Pancreas (tissue), 10 donors: ENCODE results near the gene TBC1D14. TPM values are rescaled to one million over a fixed set of nuclear protein-coding genes. Genes with fewer than 3 reads are reported as not detected.

ENCODE experiments used
- ATAC-seq, 4 donors: fragments of 200-7000 bp; cut with Tn5 transposase; one replicate each; pipeline versions ENCODE4 v1.8.0 to v1.9.1; 2020; ENCODE audit warnings: mild to moderate bottlenecking in 4 of 4, moderate library complexity in 4 of 4
- DNase-seq, 6 donors: peaks; one replicate each; pipeline ENCODE4 v3.0.0-alpha.2; 2020
- FAIRE-seq: peaks from 2 replicates; lab custom pipeline; 2012; peaks lifted over from hg19 to GRCh38; lab: Jason Lieb, UNC
- H3K27ac ChIP-seq, 4 donors: fragments of 200-600 bp; sonication (generic); 1 replicate in 3 of 4; 2 replicates in 1 of 4; pipeline versions ENCODE4 v1.5.0 to v1.8.0; 2020
- H3K27me3 ChIP-seq, 4 donors: fragments of 200-600 bp; one replicate each; pipeline ENCODE4 v1.8.0; 2021
- H3K36me3 ChIP-seq, 3 donors: fragments of 200-600 bp; sonication (generic) in 1 of 3; one replicate each; pipeline versions ENCODE4 v1.5.0 to v1.8.0; 2020 to 2021
- H3K4me1 ChIP-seq, 3 donors: fragments of 200-600 bp; one replicate each; pipeline ENCODE4 v1.8.0; 2021
- H3K4me3 ChIP-seq, 4 donors: fragments of 200-600 bp; sonication (generic) in 2 of 4; one replicate each; pipeline versions ENCODE4 v1.5.0 to v1.8.0; 2020 to 2021
- H3K9me3 ChIP-seq, 4 donors: fragments of 200-600 bp; one replicate each; pipeline ENCODE4 v1.8.0; 2021
- CTCF ChIP-seq, 4 donors: fragments of 200-600 bp; sonication (generic) in 3 of 4; IDR thresholded peaks; one replicate each; pipeline versions ENCODE4 v1.5.0 to v1.8.0; 2021; ENCODE audit warnings: antibody characterized with exemption in 4 of 4
- WGBS, 2 donors: extraction: QIAGEN DNeasy Blood & Tissue Kit; methylation state at CpG; one replicate each; pipeline ENCODE4 v1.1.7; 2013; 5-methylcytosine and 5-hydroxymethylcytosine counted together
- intact Hi-C, 3 donors: fragments of 100-400 bp; cut with DNase I; formaldehyde crosslinking; loops; one replicate each; pipeline versions ENCODE4 v1.11.1 to v1.14.2; 2022
- polyA plus RNA-seq, 2 donors: library from polyadenylated mRNA; stranded (reverse); fragments of 200-250 nt; gene quantifications; one replicate each; pipeline ENCODE4 v1.2.3, GENCODE V29; 2013
- total RNA-seq, 6 donors: library from RNA; stranded (reverse); fragmentation: NEBNext Ultra II Directional in 4 of 6; extraction: Animal tissue kit (Norgen Biotek cat#: 25700) in 4 of 6; gene quantifications; one replicate each; pipeline versions ENCODE4 v1.2.1 to v1.2.4, GENCODE V29; 2021 to 2023
- donor health status: healthy with polysubstance abuse.
- donor health status: DM: no; HTN: no; CAD: no; lungs with moderate emphysema.
- donor health status: DM: no; HTN: no; CAD: no.
- donor health status: control.
- donor health status: control.
- donor health status: Bipolar disorder and iron deficiency.
- donor health status: DM: yes; HTN: yes; CAD: no.
- donor health status: DM: no; HTN: no; CAD: no.
- donor health status: DM: no; HTN: no; CAD: no.
- donor health status: DM: yes; HTN: yes; CAD: no.

The TBC1D14 gene
- total and polyA plus RNA-seq, 8 donors = 8.9 to 23.9 (median 14.8) TPM

GRCh38 chr4:6937201-6937600 is 27.6 kb downstream of the TBC1D14 start:
- WGBS, 2 donors = 88 to 96% methylated on average over 6 of the region's 6 CpGs
- no peak for TF ChIP-seq CTCF (IDR thresholded peaks at IDR 0.05)
- ATAC-seq (no peak), DNase-seq (no peak), FAIRE-seq (no peak)
- Histone ChIP-seq H3K36me3 (no peaks in the 10 kb centered on the region), H3K4me1 (no peaks in the 10 kb centered on the region), H3K9me3 (no peaks in the 10 kb centered on the region), H3K27me3 (no peaks in the 10 kb centered on the region), H3K4me3 (no peak overlapping the region), H3K27ac (no peak overlapping the region)
- intact Hi-C loops = no loop called here

- H3K9me3 ChIP-seq = no peaks in the 10 kb centered on the region
- peak in 1 of 6 donors; percentile 48 for DNase-seq
- 74 to 80% methylated on average over 16 to 17 of the region's 17 CpGs for WGBS, 2 donors
- no peak for TF ChIP-seq CTCF (IDR thresholded peaks at IDR 0.05)
- H3K27ac ChIP-seq = no peak overlapping the region
- H3K36me3 ChIP-seq = no peaks in the 10 kb centered on the region
- no peak for FAIRE-seq
- intact Hi-C loops = no loop called here
- ATAC-seq = no peak
- no peaks in the 10 kb centered on the region for H3K27me3 ChIP-seq
- no peak overlapping the region for H3K4me3 ChIP-seq
- H3K4me1 ChIP-seq = no peaks in the 10 kb centered on the region
Observed at GRCh38 chr4:6937754-6938153, 28.1 kb downstream of the TBC1D14 start.

GRCh38 chr4:6938237-6938636 is 28.6 kb downstream of the TBC1D14 start:
- FAIRE-seq (no peak), DNase-seq (peak in 1 of 6 donors; percentile 56), ATAC-seq (peak in 3 of 4 donors; percentile 9 to 59 (median 58))
- Histone ChIP-seq H3K27ac (no peak overlapping the region), H3K9me3 (no peaks in the 10 kb centered on the region), H3K4me3 (no peak overlapping the region), H3K27me3 (no peaks in the 10 kb centered on the region), H3K36me3 (no peaks in the 10 kb centered on the region), H3K4me1 (no peaks in the 10 kb centered on the region)
- intact Hi-C loops = no loop called here
- no peak for TF ChIP-seq CTCF (IDR thresholded peaks at IDR 0.05)
- 78 to 100% methylated on average over 5 to 7 of the region's 7 CpGs for WGBS, 2 donors

GRCh38 chr4:6938647-6939271 is 29.1 kb downstream of the TBC1D14 start:
- no peak for DNase-seq
- H3K27ac ChIP-seq = no peak overlapping the region
- TF ChIP-seq CTCF (IDR thresholded peaks at IDR 0.05) = no peak
- no peaks in the 10 kb centered on the region for H3K9me3 ChIP-seq
- peak in 2 of 4 donors; percentile 50 to 59 for ATAC-seq
- peaks cover 0 to 1% (median 0%) of the 10 kb centered on the region in 3 donors for H3K4me1 ChIP-seq
- no peaks in the 10 kb centered on the region for H3K27me3 ChIP-seq
- no peak overlapping the region for H3K4me3 ChIP-seq
- 81 to 84% methylated on average over 20 of the region's 20 CpGs for WGBS, 2 donors
- FAIRE-seq = no peak
- intact Hi-C loops = no loop called here
- no peaks in the 10 kb centered on the region for H3K36me3 ChIP-seq
